Measurements from ENCODE around the gene PI4KB. TPM values are rescaled to one million over a fixed set of nuclear protein-coding genes. Genes with fewer than 3 reads are reported as not detected.

PI4KB gene
- total and polyA plus RNA-seq, 9 of the 15 experiments (the other 6 are each of a cell fraction or from before 2014, with no cell fraction given): 3.1 to 65.4 (median 45.1) TPM

- peak in 1 of 2 experiments; percentile 79; a peak in 2 of 4 replicates for TF ChIP-seq ZNF318 (IDR thresholded peaks at IDR 0.05; ENCODE audit: borderline replicate concordance in 1 of 2, low read depth in 1 of 2)
- TF ChIP-seq THRA (IDR thresholded peaks at IDR 0.05): no peak
- TF ChIP-seq ARID3B (CRISPR knock-in tag; IDR thresholded peaks at IDR 0.05; ENCODE audit: borderline replicate concordance): no peak
- TF ChIP-seq ZNF12 (CRISPR knock-in tag; IDR thresholded peaks at IDR 0.05): no peak
- peak; percentile 49; the same call in 1 of the 2 replicates for TF ChIP-seq RFX1 (IDR thresholded peaks at IDR 0.05)
- no peak for TF ChIP-seq KLF6 (CRISPR knock-in tag; IDR thresholded peaks at IDR 0.05; ENCODE audit: borderline replicate concordance)
- TF ChIP-seq THRAP3 (IDR thresholded peaks at IDR 0.05; ENCODE audit: borderline replicate concordance): 0 out of 2 replicates have a peak, but pooled peaks have one; percentile 39
- TF ChIP-seq ZNF778 (CRISPR knock-in tag; IDR thresholded peaks at IDR 0.05): no peak
- TF ChIP-seq NONO (IDR thresholded peaks at IDR 0.05; ENCODE audit: low read depth in 2 of 2, low read length in 1 of 2): peak in 1 of 2 experiments; percentile 59; a peak in 1 of 4 replicates
- TF ChIP-seq ZNF561 (CRISPR knock-in tag; conservative IDR thresholded peaks at IDR 0.05): no peak
- TF ChIP-seq ZC3H4 (CRISPR knock-in tag; IDR thresholded peaks at IDR 0.05; ENCODE audit: borderline replicate concordance): no peak
- TF ChIP-seq ZSCAN32 (CRISPR knock-in tag; IDR thresholded peaks at IDR 0.05): no peak
- TF ChIP-seq ZEB2 (IDR thresholded peaks at IDR 0.05): no peak
- no peak for TF ChIP-seq ZNF277 (CRISPR knock-in tag; IDR thresholded peaks at IDR 0.05; ENCODE audit: borderline replicate concordance)
Measured at GRCh38 chr1:151346769-151347522, 19.7 kb upstream of the PI4KB start, which contains the start of gene RFX5 (continued).
